HS-5 (cell line): ENCODE data around the gene NPAS4.
"Not testable (repeated sequence)": the region's sequence is repeated elsewhere in the genome, so short reads cannot be mapped to it uniquely, and the experiment has no call there.

ENCODE experiments used
- DNase-seq: peaks from one replicate; pipeline ENCODE4 v3.0.0-alpha.2; 2012; ENCODE audit warnings: low read depth

Gene NPAS4

DNA sequence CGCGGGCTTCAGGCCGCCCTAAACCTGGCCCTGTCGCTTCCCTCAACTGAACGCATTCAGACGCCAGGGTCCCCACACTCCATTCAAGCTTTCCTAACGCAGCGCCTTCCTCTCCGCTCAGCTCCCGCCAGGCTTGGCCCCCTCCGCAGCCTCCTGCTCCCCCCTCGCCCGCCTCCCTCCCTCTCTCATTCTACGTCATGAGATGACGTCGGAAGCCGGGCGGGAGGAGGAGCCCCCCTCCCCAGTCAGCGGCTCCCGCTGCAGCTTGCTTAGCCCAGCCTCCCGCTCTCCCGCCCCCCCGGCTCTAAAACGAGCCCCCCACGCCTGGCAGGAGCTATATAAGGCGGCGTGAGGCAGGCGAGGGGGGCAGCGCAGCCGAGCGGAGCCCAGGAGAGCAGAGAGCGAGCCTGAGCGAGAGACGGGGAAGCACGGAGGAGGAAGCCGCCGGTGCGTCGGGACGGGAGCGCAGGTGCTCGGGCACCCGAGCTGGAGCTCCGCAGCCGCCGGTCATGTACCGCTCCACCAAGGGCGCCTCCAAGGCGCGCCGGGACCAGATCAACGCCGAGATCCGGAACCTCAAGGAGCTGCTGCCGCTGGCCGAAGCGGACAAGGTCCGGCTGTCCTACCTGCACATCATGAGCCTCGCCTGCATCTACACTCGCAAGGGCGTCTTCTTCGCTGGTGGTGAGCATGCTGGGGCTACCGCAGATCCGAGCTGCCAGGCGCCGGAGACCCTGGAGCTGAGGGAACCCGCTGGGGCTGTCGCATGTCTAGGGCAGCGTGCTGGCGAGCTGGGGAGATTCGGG, at the start of gene NPAS4:
Gene NPAS4 (plus strand): TSS at position 365 of the 806 bp plus-strand sequence. CDS start 145 bp downstream, at position 510.
- no peak for DNase-seq

- DNase-seq, result no peak
These were observed 49.0 kb upstream of the NPAS4 start, which contains the start of gene SLC29A2 for GRCh38 chr11:66371627-66372415. TSS of gene SLC29A2 (minus strand) at chr11:66371760. CDS start at chr11:66371591, 169 bp downstream.

- no peak for DNase-seq
These were observed 47.6 kb upstream of the NPAS4 start for GRCh38 chr11:66373265-66373664.

GRCh38 chr11:66373690-66374287, 47.0 kb upstream of the NPAS4 start:
- not testable (repeated sequence) for DNase-seq

DNA sequence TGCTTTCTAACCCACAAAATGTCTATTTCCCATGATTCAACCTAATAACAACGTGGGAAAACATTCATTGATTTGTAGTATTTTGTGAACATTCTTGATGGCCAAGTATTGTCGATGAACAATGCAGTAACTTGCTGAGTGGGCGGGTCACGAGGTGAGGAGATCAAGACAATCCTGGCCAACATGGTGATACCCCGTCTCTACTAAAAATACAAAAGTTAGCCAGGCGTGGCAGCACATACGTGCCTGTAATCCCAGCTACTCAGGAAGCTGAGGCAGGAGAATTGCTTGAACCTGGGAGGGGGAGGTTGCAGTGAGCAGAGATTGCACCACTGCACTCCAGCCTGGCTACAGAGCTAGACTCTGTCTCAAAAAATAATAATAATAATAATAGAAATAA, 40.6 kb upstream of the NPAS4 start:
- not testable (repeated sequence) for DNase-seq

GRCh38 chr11:66384316-66384715, 36.5 kb upstream of the NPAS4 start:
- not testable (repeated sequence) for DNase-seq

GRCh38 chr11:66386171-66387069, 34.4 kb upstream of the NPAS4 start:
- peak; percentile 68 for DNase-seq

DNA sequence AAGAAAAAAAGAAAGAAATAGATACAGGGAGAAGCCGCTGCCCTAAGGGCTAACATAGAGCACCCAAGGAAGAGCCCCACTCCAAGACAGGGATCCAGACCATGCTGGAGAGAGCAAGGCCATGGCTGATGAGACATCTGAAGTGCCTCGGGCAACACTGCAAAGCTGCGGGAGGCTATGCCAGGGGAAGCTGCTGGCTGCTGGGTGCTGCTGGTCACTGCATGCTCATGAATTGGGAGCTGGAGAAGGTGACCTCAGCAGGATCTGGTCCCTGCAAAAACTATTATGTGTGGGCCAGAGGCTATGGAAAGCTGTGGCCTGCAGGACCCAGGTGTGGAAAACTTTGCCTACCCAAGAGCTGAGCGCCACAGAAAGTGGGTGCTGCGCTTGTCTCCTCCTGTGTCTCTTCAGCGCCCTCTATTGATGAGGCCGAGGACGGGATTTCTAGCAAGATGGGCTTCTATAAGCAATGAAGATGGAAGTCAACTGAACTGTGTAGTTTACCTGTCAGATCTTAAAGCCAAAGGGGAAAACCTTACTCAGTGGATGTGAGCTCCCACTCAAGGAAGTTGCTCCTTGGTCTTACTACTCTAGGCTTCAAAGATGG, 32.0 kb upstream of the NPAS4 start:
- peak; percentile 32 for DNase-seq

GRCh38 chr11:66391322-66391721, 29.5 kb upstream of the NPAS4 start:
- DNase-seq, result no peak

DNA sequence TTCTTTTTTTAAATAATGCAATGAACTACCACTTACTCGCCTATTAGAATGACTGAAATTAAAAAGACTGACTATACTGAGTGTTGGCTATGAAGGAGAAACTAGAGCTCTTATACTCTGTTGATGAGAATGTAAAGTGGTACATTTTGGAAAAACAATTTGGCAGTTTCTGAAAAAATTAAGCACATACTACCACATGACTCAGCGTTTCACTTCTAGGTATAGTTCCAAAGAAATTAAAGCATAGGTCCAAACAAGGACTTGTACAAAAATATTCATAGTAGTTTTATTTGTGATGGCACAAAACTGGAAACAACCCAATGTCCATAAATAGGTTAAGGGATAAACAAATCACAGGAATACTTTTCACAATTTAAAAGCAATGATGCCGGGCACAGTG, 26.9 kb upstream of the NPAS4 start:
- no peak for DNase-seq

- no peak for DNase-seq
These were observed 13.2 kb upstream of the NPAS4 start for GRCh38 chr11:66407651-66408050.

GRCh38 chr11:66408488-66409214, 12.2 kb upstream of the NPAS4 start:
- peak; percentile 56 for DNase-seq

DNA sequence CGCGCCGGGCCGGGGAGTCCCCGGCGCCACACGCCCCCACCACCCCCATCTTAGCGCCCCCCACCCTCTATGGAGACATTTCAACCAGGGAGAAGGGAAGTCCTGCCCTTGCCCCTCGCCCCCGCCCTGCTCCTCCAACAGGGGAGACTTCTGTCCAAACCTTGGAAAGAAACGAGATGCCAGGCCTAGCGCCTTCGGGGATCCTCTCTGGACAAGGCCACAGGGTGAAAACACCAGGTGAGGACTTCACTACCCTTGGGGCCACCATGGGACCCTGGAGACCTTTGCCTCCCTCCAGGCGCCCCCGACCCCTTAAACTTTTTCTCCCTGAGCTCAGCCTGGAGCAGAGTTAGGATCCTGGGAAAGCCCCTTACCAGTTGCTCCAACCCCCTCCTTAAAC, 11.6 kb upstream of the NPAS4 start:
- no peak for DNase-seq

- DNase-seq, result no peak
These were observed 10.6 kb upstream of the NPAS4 start for GRCh38 chr11:66410191-66410590.

DNA sequence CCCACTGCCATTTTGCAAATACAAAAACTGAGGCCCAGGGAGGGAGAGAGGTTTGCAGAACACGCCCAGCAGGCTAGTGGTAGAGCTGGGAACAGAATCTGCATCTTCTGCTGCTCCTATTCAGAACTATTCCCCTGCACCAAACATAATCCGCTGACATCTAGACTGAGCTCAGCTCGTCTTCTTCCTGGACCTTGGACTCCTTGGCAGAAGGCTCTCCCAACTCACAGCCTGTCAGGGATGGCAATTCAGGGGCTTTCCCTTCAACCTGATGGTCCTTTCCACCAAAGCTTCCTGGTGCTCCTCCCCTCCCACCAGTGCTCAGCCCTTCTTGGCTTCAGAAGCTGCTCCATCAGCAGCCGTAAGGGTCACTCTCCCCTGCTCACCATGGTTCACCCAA, 9.5 kb upstream of the NPAS4 start:
- DNase-seq, result no peak

- no peak for DNase-seq
These were observed 8.7 kb upstream of the NPAS4 start for GRCh38 chr11:66412110-66412509.

DNA sequence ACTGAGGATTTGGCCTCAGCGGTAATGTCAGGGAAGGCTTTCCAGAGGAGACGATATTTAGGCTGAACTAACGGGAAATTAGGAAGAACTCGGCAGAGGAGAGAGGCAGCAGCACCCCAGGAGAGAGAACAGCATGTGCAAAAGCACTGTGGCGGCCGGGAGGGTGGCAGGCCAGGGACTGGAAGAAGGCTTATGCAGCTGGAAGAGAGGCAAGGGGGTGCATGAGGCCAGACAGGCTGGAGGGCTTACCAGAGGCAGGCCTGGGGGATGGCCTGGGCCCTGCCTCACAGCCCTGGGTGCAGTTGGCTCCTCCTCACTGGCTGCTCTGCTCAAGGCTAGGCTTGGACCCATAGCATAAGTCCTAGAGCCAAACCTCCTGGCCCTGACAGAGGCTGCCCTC, 7.7 kb upstream of the NPAS4 start:
- DNase-seq, result no peak

- no peak for DNase-seq
These were observed 6.5 kb upstream of the NPAS4 start for GRCh38 chr11:66414120-66414934.

GRCh38 chr11:66415423-66415822, 5.4 kb upstream of the NPAS4 start:
- DNase-seq, result no peak

DNA sequence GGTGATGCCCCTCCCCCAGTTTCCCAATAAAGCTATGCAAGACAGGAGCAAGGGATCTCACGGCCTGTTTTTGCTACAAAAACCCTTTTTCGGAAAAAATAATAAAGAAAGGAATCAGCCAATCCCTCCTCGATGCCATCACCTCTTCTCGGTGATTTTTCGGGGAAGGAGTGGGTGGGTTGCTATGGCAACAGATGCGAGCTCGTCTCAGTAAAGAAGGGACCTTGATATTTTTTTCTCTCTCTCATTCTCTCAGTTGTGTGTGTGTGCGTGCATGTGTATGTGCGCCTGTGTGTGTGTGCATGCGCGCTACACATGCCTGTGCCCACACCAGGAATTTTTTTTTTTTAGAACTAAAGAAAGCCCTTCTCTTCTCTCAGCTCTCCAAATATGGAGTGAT, 3.8 kb upstream of the NPAS4 start:
- no peak for DNase-seq
